HepG2 (cell line): ENCODE measurements around the gene GADD45A. TPM values are rescaled to one million over a fixed set of nuclear protein-coding genes. Genes with fewer than 3 reads are reported as not detected.

Experiments
- KLF15 ChIP-seq: sonication (generic); formaldehyde crosslinking; IDR thresholded peaks from 2 replicates; pipeline ENCODE4 v1.8.1; 2023; ENCODE audit warnings: borderline replicate concordance, mild to moderate bottlenecking, inconsistent platforms, missing genetic modification reagents, mixed read lengths
- MATR3 ChIP-seq: sonication (generic); formaldehyde crosslinking; IDR thresholded peaks from 2 replicates; pipeline ENCODE4 v1.4.0; 2020; ENCODE audit warnings: missing genetic modification reagents
- MIXL1 ChIP-seq: IDR thresholded peaks from 2 replicates; pipeline ENCODE4 v1.6.1; 2016
- REPIN1 ChIP-seq: sonication (generic); formaldehyde crosslinking; IDR thresholded peaks from 2 replicates; pipeline ENCODE4 v1.8.0; 2022; ENCODE audit warnings: missing genetic modification reagents, low read depth, mild to moderate bottlenecking, borderline replicate concordance
- RFX1 ChIP-seq: fragments of 450-650 bp; IDR thresholded peaks from 2 replicates; pipeline ENCODE4 v1.6.1; 2017
- SAP130 ChIP-seq: IDR thresholded peaks from 2 replicates; pipeline ENCODE4 v1.6.1; 2016; ENCODE audit warnings: low read depth
- WIZ ChIP-seq: sonication (generic); formaldehyde crosslinking; IDR thresholded peaks from 2 replicates; pipeline ENCODE4 v1.5.1; 2020; ENCODE audit warnings: mild to moderate bottlenecking, missing genetic modification reagents
- YY1 ChIP-seq: IDR thresholded peaks from 2 replicates; pipeline ENCODE4 v1.6.1; 2011; ENCODE audit warnings: low read length, low read depth, moderate library complexity, mild to moderate bottlenecking; ENCODE audit not compliant: insufficient read depth, insufficient replicate concordance
- ZFP36 ChIP-seq: fragments of 150-350 bp; IDR thresholded peaks from 2 replicates; pipeline ENCODE4 v1.6.1; 2018; ENCODE audit warnings: borderline replicate concordance, low read length, low read depth; ENCODE audit not compliant: partially characterized antibody
- ZHX2 ChIP-seq, 2 experiments: sonication (generic) in 1 of 2; formaldehyde crosslinking in 1 of 2; IDR thresholded peaks; 2 replicates each; pipeline versions ENCODE4 v1.6.1 to v1.9.0; 2014 to 2022; ENCODE audit warnings: antibody characterized with exemption in 1 of 2, borderline replicate concordance in 1 of 2, inconsistent platforms in 1 of 2, low read depth in 1 of 2, missing genetic modification reagents in 1 of 2
- ZNF143 ChIP-seq: sonication (generic); formaldehyde crosslinking; IDR thresholded peaks from 2 replicates; pipeline ENCODE4 v1.4.0; 2020; ENCODE audit warnings: missing genetic modification reagents
- ZNF205 ChIP-seq: IDR thresholded peaks from 2 replicates; pipeline ENCODE4 v1.6.1; 2018; ENCODE audit warnings: missing biosample characterization, missing genetic modification reagents
- ZNF431 ChIP-seq: sonication (generic); formaldehyde crosslinking; IDR thresholded peaks from 2 replicates; pipeline ENCODE4 v1.9.0; 2022; ENCODE audit warnings: missing genetic modification reagents, low read depth, mild to moderate bottlenecking, borderline replicate concordance
- ZNF572 ChIP-seq: sonication (generic); formaldehyde crosslinking; IDR thresholded peaks from 2 replicates; pipeline ENCODE4 v1.5.1; 2020; ENCODE audit warnings: mild to moderate bottlenecking, missing genetic modification reagents
- ZNF615 ChIP-seq: sonication (generic); formaldehyde crosslinking; IDR thresholded peaks from 2 replicates; pipeline ENCODE4 v1.5.0; 2020; ENCODE audit warnings: mild to moderate bottlenecking, missing genetic modification reagents, borderline replicate concordance
- polyA plus RNA-seq, 8 experiments: library from polyadenylated mRNA; depleted of rRNA in 3 of 8; stranded (reverse) in 7 of 8; unstranded in 1 of 8; fragments of >200 nt; fragmentation: Illumina TruSeq in 4 of 8; extraction: Trizol in 4 of 8; gene quantifications; 2 replicates each; pipeline versions ENCODE4 v1.2.1 to v1.2.3, GENCODE V29; 2011 to 2016; ENCODE audit warnings: low read depth in 4 of 8, missing spikeins in 1 of 8, mixed read lengths in 1 of 8; ENCODE audit not compliant: insufficient read depth in 1 of 8
- total RNA-seq, 5 experiments: library from RNA; depleted of rRNA; stranded (reverse); fragments of >200 nt; fragmentation: Illumina TruSeq; extraction: Trizol; gene quantifications; 2 replicates each; pipeline ENCODE4 v1.2.3, GENCODE V29; 2016; ENCODE audit warnings: low read depth in 1 of 5
- TF ChIP-seq, protein P1 (sequence below): IDR thresholded peaks from 2 replicates; pipeline ENCODE4 v1.6.1; 2016; ENCODE audit warnings: mild to moderate bottlenecking
- TF ChIP-seq, protein P2 (sequence below): sonication (generic); formaldehyde crosslinking; IDR thresholded peaks from 2 replicates; pipeline ENCODE4 v1.5.1; 2020; ENCODE audit warnings: mild to moderate bottlenecking, missing genetic modification reagents, borderline replicate concordance

GADD45A gene
- total and polyA plus RNA-seq, 2 of the 13 experiments (the other 11 are each of a cell fraction or from before 2014, with no cell fraction given), result 33.2 to 46.2 TPM

DNA sequence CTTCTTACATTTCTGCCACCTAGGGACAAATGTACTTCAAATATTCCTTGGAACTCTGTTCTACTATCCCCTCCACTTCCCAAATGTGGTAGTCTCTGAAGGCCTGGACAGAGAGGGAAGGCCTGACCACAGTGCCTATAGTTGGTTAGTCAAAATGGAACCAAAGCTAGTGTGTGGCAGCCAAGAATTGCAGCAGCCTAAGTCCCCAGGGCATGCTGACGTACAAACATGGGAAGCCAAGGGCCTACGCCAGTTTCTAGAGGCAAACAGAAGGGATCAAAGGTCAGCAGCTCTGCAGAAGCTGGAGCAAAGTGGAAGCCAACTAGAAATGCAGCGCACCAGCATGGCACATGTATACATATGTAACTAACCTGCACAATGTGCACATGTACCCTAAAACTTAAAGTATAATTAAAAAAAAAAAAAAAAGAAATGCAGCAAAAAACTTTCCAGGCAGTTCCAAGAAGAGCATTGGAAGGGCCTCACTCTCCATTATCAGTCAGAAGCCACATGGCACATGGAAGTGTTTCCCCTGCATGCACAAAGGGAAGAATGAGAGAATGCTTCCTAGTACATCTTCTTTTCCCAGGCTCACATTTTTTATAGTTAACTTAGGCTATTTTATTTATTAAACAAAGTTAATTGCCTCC lies 39.4 kb upstream of the GADD45A start (continued):
- no peak for TF ChIP-seq ZHX2 (IDR thresholded peaks at IDR 0.05; ENCODE audit: low read depth)
- TF ChIP-seq ZHX2 (CRISPR knock-in tag; IDR thresholded peaks at IDR 0.05; ENCODE audit: borderline replicate concordance), result no peak
- no peak for TF ChIP-seq KLF15 (CRISPR knock-in tag)
- TF ChIP-seq RFX1, result no peak
- no peak for TF ChIP-seq ZNF615 (CRISPR knock-in tag)
- TF ChIP-seq REPIN1, result no peak
- no peak for TF ChIP-seq ZFP36
- TF ChIP-seq, protein P1, sequence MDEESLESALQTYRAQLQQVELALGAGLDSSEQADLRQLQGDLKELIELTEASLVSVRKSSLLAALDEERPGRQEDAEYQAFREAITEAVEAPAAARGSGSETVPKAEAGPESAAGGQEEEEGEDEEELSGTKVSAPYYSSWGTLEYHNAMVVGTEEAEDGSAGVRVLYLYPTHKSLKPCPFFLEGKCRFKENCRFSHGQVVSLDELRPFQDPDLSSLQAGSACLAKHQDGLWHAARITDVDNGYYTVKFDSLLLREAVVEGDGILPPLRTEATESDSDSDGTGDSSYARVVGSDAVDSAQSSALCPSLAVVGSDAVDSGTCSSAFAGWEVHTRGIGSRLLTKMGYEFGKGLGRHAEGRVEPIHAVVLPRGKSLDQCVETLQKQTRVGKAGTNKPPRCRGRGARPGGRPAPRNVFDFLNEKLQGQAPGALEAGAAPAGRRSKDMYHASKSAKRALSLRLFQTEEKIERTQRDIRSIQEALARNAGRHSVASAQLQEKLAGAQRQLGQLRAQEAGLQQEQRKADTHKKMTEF (CRISPR knock-in tag), result no peak
- no peak for TF ChIP-seq ZNF572 (CRISPR knock-in tag)
- TF ChIP-seq ZNF205 (CRISPR knock-in tag), result no peak
- TF ChIP-seq MIXL1, result no peak
- TF ChIP-seq MATR3 (CRISPR knock-in tag), result no peak
- no peak for TF ChIP-seq YY1
- peak; percentile 93 for TF ChIP-seq WIZ (CRISPR knock-in tag)
- no peak for TF ChIP-seq ZNF143
- peak; percentile 27; the same call in 1 of the 2 replicates for TF ChIP-seq SAP130 (CRISPR knock-in tag)
- TF ChIP-seq ZNF431 (CRISPR knock-in tag), result no peak
- TF ChIP-seq, protein P2, sequence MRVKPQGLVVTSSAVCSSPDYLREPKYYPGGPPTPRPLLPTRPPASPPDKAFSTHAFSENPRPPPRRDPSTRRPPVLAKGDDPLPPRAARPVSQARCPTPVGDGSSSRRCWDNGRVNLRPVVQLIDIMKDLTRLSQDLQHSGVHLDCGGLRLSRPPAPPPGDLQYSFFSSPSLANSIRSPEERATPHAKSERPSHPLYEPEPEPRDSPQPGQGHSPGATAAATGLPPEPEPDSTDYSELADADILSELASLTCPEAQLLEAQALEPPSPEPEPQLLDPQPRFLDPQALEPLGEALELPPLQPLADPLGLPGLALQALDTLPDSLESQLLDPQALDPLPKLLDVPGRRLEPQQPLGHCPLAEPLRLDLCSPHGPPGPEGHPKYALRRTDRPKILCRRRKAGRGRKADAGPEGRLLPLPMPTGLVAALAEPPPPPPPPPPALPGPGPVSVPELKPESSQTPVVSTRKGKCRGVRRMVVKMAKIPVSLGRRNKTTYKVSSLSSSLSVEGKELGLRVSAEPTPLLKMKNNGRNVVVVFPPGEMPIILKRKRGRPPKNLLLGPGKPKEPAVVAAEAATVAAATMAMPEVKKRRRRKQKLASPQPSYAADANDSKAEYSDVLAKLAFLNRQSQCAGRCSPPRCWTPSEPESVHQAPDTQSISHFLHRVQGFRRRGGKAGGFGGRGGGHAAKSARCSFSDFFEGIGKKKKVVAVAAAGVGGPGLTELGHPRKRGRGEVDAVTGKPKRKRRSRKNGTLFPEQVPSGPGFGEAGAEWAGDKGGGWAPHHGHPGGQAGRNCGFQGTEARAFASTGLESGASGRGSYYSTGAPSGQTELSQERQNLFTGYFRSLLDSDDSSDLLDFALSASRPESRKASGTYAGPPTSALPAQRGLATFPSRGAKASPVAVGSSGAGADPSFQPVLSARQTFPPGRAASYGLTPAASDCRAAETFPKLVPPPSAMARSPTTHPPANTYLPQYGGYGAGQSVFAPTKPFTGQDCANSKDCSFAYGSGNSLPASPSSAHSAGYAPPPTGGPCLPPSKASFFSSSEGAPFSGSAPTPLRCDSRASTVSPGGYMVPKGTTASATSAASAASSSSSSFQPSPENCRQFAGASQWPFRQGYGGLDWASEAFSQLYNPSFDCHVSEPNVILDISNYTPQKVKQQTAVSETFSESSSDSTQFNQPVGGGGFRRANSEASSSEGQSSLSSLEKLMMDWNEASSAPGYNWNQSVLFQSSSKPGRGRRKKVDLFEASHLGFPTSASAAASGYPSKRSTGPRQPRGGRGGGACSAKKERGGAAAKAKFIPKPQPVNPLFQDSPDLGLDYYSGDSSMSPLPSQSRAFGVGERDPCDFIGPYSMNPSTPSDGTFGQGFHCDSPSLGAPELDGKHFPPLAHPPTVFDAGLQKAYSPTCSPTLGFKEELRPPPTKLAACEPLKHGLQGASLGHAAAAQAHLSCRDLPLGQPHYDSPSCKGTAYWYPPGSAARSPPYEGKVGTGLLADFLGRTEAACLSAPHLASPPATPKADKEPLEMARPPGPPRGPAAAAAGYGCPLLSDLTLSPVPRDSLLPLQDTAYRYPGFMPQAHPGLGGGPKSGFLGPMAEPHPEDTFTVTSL (CRISPR knock-in tag), result peak; percentile 18; the same call in 1 of the 2 replicates
